ENCODE data around the gene HIP1. TPM values are rescaled to one million over a fixed set of nuclear protein-coding genes. Genes with fewer than 3 reads are reported as not detected.
"Not testable (repeated sequence)": the region's sequence is repeated elsewhere in the genome, so short reads cannot be mapped to it uniquely, and the experiment has no call there.

HIP1 gene
- total RNA-seq, 2 donors from 2014 or later: 12.2 to 13.6 TPM

DNA sequence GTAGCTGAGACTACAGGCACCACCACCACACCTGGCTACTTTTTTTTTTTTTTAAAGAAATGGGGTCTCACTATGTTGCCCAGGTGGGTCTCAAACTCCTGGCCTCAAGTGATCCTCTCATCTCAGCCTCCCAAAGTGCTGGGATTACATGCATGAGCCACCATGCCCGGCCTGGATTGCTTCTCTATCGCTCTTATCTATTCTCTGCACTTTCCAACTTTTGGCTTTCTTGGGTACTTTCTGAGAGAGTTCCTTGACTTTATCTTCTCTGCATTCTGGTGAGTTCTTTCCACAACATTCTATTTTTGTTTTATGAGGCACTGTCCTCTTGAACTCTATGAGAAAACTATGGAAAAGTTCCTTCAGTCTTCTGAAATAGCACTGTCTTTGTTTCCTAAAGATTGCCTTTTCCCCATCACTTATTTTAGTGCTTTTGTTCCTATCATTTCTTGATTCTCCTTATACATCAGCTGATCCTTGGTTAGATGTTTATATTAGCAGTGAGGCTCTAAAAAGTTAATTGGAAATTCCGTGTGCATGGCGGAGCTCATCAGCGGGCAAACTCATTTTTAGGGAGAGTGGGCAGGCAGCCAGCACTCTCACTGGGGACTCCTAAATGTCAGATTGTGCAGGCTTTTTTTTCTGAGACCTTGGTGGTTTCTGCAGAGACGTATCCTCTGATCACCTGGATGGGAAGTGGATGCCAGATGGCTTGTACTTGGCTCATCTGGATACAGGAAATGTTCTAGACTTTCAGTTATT lies 43.9 kb downstream of the HIP1 start:
- TF ChIP-seq, protein P1, sequence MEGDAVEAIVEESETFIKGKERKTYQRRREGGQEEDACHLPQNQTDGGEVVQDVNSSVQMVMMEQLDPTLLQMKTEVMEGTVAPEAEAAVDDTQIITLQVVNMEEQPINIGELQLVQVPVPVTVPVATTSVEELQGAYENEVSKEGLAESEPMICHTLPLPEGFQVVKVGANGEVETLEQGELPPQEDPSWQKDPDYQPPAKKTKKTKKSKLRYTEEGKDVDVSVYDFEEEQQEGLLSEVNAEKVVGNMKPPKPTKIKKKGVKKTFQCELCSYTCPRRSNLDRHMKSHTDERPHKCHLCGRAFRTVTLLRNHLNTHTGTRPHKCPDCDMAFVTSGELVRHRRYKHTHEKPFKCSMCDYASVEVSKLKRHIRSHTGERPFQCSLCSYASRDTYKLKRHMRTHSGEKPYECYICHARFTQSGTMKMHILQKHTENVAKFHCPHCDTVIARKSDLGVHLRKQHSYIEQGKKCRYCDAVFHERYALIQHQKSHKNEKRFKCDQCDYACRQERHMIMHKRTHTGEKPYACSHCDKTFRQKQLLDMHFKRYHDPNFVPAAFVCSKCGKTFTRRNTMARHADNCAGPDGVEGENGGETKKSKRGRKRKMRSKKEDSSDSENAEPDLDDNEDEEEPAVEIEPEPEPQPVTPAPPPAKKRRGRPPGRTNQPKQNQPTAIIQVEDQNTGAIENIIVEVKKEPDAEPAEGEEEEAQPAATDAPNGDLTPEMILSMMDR (IDR thresholded peaks at IDR 0.05): no peak
- H3K27ac ChIP-seq: no peak overlapping the region
- no peak for DNase-seq (ENCODE audit: low spot score)

GRCh38 chr7:75693668-75694067 lies 45.1 kb downstream of the HIP1 start:
- H3K9me3 ChIP-seq; H3K4me3 ChIP-seq; DNase-seq (ENCODE audit: low spot score); H3K27ac ChIP-seq; H3K36me3 ChIP-seq; H3K27me3 ChIP-seq; H3K4me1 ChIP-seq: not testable (repeated sequence)

More for the DNA sequence above, 43.9 kb downstream of the HIP1 start:
- no peak overlapping the region for H3K4me3 ChIP-seq
- H3K4me1 ChIP-seq: no peaks in the 10 kb centered on the region
- H3K36me3 ChIP-seq: no peaks in the 10 kb centered on the region
- H3K9me3 ChIP-seq: no peaks in the 10 kb centered on the region
- no peaks in the 10 kb centered on the region for H3K27me3 ChIP-seq

DNA sequence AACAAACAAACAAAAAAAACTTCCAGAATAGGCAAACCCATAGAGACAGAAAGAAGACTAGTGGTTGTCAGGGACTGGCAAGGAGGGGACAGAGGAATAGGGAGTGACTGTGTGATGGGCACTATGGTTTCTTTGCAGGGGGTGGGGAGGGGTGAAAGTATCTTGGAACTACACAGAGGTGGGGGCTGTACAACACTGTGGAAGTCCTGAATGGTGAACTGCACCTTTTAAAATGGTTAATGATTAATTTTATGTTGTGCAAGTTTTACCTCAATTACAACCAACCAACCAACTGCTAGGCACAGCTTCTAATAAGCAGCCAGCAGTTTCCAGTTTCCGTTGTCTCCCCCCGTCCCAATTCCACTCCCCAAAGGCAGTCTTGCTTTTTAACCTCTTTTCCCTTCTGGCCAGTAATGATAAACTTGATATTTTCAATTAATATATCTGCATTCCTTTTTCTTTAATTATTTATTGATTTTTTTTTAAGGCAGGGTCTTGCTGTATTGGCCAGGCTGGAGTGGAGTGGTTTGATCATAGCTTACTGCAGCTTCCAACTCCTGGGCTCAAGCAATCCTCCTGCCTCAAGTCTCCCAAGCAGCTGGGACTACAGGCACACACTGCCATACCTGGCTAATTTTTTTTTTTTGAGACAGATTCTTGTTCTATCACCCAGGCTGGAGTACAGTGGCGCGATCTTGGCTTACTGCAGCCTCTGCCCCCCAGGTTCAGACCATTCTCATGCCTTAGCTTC lies 46.8 kb downstream of the HIP1 start:
- Histone ChIP-seq H3K9me3 (no peaks in the 10 kb centered on the region), H3K4me1 (peaks cover 0 to 8% of the 10 kb centered on the region in 2 donors), H3K36me3 (no peaks in the 10 kb centered on the region), H3K4me3 (no peak overlapping the region), H3K27me3 (no peaks in the 10 kb centered on the region), H3K27ac (no peak overlapping the region)
- no peak for DNase-seq (ENCODE audit: low spot score)
- TF ChIP-seq, protein P1 (IDR thresholded peaks at IDR 0.05): no peak

DNA sequence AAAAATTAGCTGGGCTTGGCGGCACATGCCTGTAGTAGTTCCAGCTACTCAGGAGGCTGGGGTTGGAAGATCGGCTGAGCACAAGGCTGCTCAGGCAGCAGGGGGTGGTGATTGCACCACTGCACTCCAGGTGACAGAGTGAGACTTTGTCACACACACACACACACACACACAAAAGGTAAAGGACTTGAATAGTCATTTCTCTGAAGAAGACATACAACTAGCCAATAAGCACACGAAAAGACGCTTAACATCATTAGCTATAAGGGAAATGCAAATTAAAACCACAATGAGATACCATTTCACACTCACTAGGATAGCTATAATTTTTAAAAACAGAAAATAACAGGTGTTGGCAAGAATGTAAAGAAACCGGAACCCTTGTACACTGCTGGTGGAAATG lies 48.6 kb downstream of the HIP1 start:
- no peak for DNase-seq (ENCODE audit: low spot score)
- H3K36me3 ChIP-seq: no peaks in the 10 kb centered on the region
- TF ChIP-seq, protein P1 (IDR thresholded peaks at IDR 0.05): no peak

GRCh38 chr7:75689246-75690099 lies 49.3 kb downstream of the HIP1 start:
- Histone ChIP-seq H3K27ac (no peak overlapping the region), H3K4me3 (no peak overlapping the region), H3K27me3 (no peaks in the 10 kb centered on the region), H3K4me1 (peaks cover 0 to 8% of the 10 kb centered on the region in 2 donors), H3K9me3 (no peaks in the 10 kb centered on the region), H3K36me3 (no peaks in the 10 kb centered on the region)
- TF ChIP-seq, protein P1 (IDR thresholded peaks at IDR 0.05): no peak
- DNase-seq (ENCODE audit: low spot score): no peak

More for the DNA sequence above, 48.6 kb downstream of the HIP1 start:
- H3K27ac ChIP-seq: no peak overlapping the region
- no peaks in the 10 kb centered on the region for H3K9me3 ChIP-seq
- H3K27me3 ChIP-seq: no peaks in the 10 kb centered on the region
- no peak overlapping the region for H3K4me3 ChIP-seq
- H3K4me1 ChIP-seq: peaks cover 0 to 8% of the 10 kb centered on the region in 2 donors
